ENCODE measurements around the gene SPEG.

SPEG gene

GRCh38 chr2:219468410-219469185 lies 34.0 kb downstream of the SPEG start:
- no peaks in the 10 kb centered on the region for H3K27me3 ChIP-seq (ENCODE audit: insufficient read depth, low read length)
- no peak overlapping the region for H3K27ac ChIP-seq (ENCODE audit: low read length)
- H3K4me1 ChIP-seq (ENCODE audit: insufficient read depth, low read length) = no peaks in the 10 kb centered on the region
- no peak overlapping the region for H3K9ac ChIP-seq (ENCODE audit: low read depth, low read length)
- no peak overlapping the region for H3K4me3 ChIP-seq (ENCODE audit: low read length)
- no peaks in the 10 kb centered on the region for H3K36me3 ChIP-seq (ENCODE audit: insufficient read depth, low read depth, low read length)
- H3K9me3 ChIP-seq (ENCODE audit: insufficient read depth, low read depth, low read length) = no peaks in the 10 kb centered on the region

DNA sequence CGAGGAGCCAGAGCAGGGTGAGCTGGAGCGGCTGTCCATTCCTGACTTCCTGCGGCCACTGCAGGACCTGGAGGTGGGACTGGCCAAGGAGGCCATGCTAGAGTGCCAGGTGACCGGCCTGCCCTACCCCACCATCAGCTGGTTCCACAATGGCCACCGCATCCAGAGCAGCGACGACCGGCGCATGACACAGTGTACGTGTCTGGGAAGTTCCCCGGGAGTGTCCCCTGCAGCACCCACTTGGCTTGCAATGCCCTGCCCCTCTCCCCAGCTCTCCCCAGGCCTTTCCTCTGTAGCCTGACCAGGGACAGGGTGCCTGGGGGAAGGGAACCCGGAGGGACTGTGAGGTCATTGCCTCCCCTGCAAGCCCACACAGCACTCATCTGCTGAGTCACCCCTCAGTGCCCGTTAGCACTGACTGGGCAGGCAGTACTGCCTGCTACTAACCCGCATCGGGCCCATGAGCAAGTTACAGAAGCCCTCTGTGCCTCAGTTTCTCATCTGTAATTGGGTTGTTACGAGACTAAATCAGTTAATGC lies 34.6 kb downstream of the SPEG start:
- Histone ChIP-seq H3K4me3 (ENCODE audit: low read length) (no peak overlapping the region), H3K9me3 (ENCODE audit: insufficient read depth, low read depth, low read length) (no peaks in the 10 kb centered on the region), H3K27ac (ENCODE audit: low read length) (no peak overlapping the region), H3K4me1 (ENCODE audit: insufficient read depth, low read length) (no peaks in the 10 kb centered on the region), H3K36me3 (ENCODE audit: insufficient read depth, low read depth, low read length) (no peaks in the 10 kb centered on the region), H3K27me3 (ENCODE audit: insufficient read depth, low read length) (no peaks in the 10 kb centered on the region), H3K9ac (ENCODE audit: low read depth, low read length) (no peak overlapping the region)

GRCh38 chr2:219470429-219470828 lies 35.8 kb downstream of the SPEG start:
- H3K9me3 ChIP-seq (ENCODE audit: insufficient read depth, low read depth, low read length) = no peaks in the 10 kb centered on the region
- no peaks in the 10 kb centered on the region for H3K36me3 ChIP-seq (ENCODE audit: insufficient read depth, low read depth, low read length)
- no peak overlapping the region for H3K9ac ChIP-seq (ENCODE audit: low read depth, low read length)
- H3K4me1 ChIP-seq (ENCODE audit: insufficient read depth, low read length) = 0 out of 2 replicates have a peak, but pooled peaks cover 3% of the 10 kb centered on the region
- H3K27me3 ChIP-seq (ENCODE audit: insufficient read depth, low read length) = no peaks in the 10 kb centered on the region
- H3K4me3 ChIP-seq (ENCODE audit: low read length) = no peak overlapping the region
- H3K27ac ChIP-seq (ENCODE audit: low read length) = no peak overlapping the region

GRCh38 chr2:219471476-219472371 lies 37.1 kb downstream of the SPEG start:
- H3K9ac ChIP-seq (ENCODE audit: low read depth, low read length) = no peak overlapping the region
- no peaks in the 10 kb centered on the region for H3K36me3 ChIP-seq (ENCODE audit: insufficient read depth, low read depth, low read length)
- H3K27me3 ChIP-seq (ENCODE audit: insufficient read depth, low read length) = no peaks in the 10 kb centered on the region
- no peak overlapping the region for H3K4me3 ChIP-seq (ENCODE audit: low read length)
- peaks cover 4% of the 10 kb centered on the region; the same call in 1 of the 2 replicates for H3K4me1 ChIP-seq (ENCODE audit: insufficient read depth, low read length)
- no peak overlapping the region for H3K27ac ChIP-seq (ENCODE audit: low read length)
- no peaks in the 10 kb centered on the region for H3K9me3 ChIP-seq (ENCODE audit: insufficient read depth, low read depth, low read length)

DNA sequence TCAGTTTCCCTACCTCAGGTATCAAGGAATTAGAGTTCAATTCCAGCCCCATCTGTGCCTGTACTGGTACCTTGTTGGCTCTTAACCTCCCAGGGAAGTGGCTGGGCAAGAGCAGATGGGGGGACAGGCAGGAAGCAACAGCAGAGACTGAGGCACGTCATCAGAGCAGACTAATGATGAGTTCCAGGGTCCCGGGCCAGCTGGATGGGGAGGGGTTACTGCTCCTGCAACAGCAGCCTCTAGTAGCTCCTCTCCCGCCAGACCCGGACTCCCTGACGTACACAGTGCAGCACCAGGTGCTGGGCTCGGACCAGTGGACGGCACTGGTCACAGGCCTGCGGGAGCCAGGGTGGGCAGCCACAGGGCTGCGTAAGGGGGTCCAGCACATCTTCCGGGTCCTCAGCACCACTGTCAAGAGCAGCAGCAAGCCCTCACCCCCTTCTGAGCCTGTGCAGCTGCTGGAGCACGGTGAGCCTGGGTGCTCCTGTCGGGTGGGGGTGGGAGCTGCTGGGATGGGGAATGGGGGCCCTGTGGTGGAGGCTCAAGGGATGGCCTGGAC lies 38.1 kb downstream of the SPEG start:
- Histone ChIP-seq H3K9ac (ENCODE audit: low read depth, low read length) (no peak overlapping the region), H3K4me3 (ENCODE audit: low read length) (no peak overlapping the region), H3K27me3 (ENCODE audit: insufficient read depth, low read length) (no peaks in the 10 kb centered on the region), H3K36me3 (ENCODE audit: insufficient read depth, low read depth, low read length) (no peaks in the 10 kb centered on the region), H3K9me3 (ENCODE audit: insufficient read depth, low read depth, low read length) (no peaks in the 10 kb centered on the region), H3K27ac (ENCODE audit: low read length) (no peak overlapping the region), H3K4me1 (ENCODE audit: insufficient read depth, low read length) (peaks cover 4% of the 10 kb centered on the region; the same call in 1 of the 2 replicates)

DNA sequence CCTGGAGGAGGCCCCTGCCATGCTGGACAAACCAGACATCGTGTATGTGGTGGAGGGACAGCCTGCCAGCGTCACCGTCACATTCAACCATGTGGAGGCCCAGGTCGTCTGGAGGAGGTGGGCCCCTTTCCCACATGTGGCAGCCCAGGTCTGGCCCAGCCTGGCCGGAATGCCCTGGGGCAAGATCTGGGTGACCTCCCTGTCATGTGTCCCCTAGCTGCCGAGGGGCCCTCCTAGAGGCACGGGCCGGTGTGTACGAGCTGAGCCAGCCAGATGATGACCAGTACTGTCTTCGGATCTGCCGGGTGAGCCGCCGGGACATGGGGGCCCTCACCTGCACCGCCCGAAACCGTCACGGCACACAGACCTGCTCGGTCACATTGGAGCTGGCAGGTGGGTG lies 38.9 kb downstream of the SPEG start:
- no peaks in the 10 kb centered on the region for H3K36me3 ChIP-seq (ENCODE audit: insufficient read depth, low read depth, low read length)
- peaks cover 4% of the 10 kb centered on the region; the same call in 1 of the 2 replicates for H3K4me1 ChIP-seq (ENCODE audit: insufficient read depth, low read length)
- no peaks in the 10 kb centered on the region for H3K9me3 ChIP-seq (ENCODE audit: insufficient read depth, low read depth, low read length)
- no peak overlapping the region; the same call in 1 of the 2 replicates for H3K9ac ChIP-seq (ENCODE audit: low read depth, low read length)
- H3K27ac ChIP-seq (ENCODE audit: low read length) = no peak overlapping the region
- H3K4me3 ChIP-seq (ENCODE audit: low read length) = no peak overlapping the region
- H3K27me3 ChIP-seq (ENCODE audit: insufficient read depth, low read length) = no peaks in the 10 kb centered on the region

DNA sequence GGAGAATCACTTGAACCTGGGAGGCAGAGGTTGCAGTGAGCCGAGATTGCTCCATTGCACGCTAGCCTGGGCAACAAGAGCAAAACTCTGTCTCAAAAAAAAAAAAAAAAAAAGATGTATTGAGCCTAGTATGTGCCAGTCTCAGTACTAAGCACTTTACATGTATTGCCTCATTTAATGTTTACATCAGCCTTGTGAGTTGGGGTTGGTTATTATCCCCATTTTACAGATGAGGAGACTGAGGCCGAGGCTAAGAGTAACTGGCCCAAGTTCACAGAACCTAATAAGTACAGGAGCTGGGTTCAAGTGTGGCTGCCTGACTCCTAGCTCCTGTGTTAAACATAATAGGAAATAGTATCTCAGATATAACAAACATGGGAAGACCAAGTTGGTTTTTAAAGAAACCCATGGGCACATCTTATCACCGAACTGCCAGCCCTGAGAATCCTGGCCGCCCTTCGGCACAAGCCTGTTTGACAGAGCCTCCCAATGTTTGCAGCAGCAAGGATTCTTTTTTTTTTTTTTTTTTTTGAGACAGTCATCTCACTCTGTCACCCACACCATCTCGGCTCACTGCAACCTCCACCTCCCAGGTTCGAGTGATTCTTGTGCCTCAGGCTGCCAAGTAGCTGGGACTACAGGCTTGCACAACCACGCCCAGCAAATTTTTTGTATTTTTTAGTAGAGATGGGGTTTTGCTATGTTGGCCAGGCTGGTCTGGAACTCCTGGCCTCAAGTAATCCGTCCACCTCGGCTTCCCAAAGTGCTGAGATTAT lies 39.8 kb downstream of the SPEG start:
- Histone ChIP-seq H3K4me1 (ENCODE audit: insufficient read depth, low read length) (peaks cover 4% of the 10 kb centered on the region; the same call in 1 of the 2 replicates), H3K4me3 (ENCODE audit: low read length) (no peak overlapping the region), H3K36me3 (ENCODE audit: insufficient read depth, low read depth, low read length) (no peaks in the 10 kb centered on the region), H3K9ac (ENCODE audit: low read depth, low read length) (no peak overlapping the region), H3K27ac (ENCODE audit: low read length) (no peak overlapping the region), H3K9me3 (ENCODE audit: insufficient read depth, low read depth, low read length) (no peaks in the 10 kb centered on the region), H3K27me3 (ENCODE audit: insufficient read depth, low read length) (no peaks in the 10 kb centered on the region)

DNA sequence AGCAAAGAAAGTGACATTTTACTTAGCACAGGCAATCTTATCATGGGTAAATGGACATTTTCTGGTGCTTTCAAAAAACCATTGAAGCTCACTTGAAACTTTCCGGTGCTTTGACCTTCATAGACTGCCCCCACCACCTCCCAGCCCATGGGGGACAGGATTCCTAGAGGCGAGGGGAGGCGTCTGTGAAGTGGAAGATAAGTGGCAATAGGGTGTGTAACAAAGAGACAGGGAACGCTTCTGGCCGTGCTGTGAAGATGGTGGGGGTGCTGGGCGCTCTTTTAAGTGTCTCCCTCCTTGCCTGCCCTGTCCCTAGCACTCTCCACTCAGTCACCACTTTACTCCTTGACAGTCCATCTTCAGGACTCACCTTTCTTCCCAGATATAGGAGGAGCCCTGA lies 40.6 kb downstream of the SPEG start:
- Histone ChIP-seq H3K27me3 (ENCODE audit: insufficient read depth, low read length) (no peaks in the 10 kb centered on the region), H3K9ac (ENCODE audit: low read depth, low read length) (no peak overlapping the region), H3K36me3 (ENCODE audit: insufficient read depth, low read depth, low read length) (no peaks in the 10 kb centered on the region)

DNA sequence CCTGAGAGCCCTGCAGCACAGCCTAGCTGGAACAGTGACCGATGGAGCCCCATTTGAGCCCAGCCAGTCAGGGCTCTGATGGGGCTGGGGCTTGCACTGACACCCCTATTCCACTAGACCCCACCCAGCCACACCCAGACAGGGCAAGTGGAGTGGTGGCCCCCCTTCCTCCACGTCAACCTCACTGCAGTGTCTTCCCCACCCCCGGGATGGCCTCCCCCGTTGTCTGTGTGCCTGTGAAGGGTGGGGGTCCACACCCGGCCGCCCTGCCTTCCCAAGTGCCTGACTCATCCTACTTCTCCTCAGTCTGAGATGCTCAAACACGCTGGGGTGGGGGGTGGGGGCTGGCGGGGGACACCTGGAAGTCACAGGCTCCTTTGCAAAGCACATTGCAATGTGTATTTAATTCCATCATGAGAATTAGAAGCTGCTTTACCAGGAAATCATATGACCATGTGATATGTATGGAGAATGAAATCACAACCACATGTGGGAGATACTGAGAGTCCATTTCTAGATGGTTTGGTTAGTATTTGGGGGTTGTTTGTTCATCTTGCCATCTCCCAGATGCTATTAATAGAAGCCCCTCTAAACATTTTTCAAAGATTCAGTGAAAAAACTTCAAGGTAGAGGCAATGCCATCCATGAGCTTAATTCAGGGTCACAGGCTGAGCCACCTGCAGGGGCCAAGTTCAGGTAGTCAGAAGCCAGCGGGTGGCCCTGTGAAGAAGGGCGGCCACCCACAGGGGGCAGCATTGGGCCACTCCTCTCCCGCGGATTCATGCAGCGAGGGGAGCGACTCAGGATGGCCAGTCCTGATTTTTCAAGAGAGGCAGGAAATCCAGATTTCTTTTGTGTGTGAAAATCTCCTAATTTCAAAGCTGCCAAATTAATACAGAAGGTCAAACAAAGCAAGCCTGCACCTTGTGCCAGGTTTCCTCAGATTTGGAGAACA lies 41.3 kb downstream of the SPEG start:
- H3K9me3 ChIP-seq (ENCODE audit: insufficient read depth, low read depth, low read length) = no peaks in the 10 kb centered on the region
- peaks cover 4% of the 10 kb centered on the region; the same call in 1 of the 2 replicates for H3K4me1 ChIP-seq (ENCODE audit: insufficient read depth, low read length)
- no peaks in the 10 kb centered on the region for H3K36me3 ChIP-seq (ENCODE audit: insufficient read depth, low read depth, low read length)
- H3K4me3 ChIP-seq (ENCODE audit: low read length) = peak overlapping the region; percentile 72
- H3K27ac ChIP-seq (ENCODE audit: low read length) = no peak overlapping the region
- peak overlapping the region; percentile 66; the same call in 1 of the 2 replicates for H3K9ac ChIP-seq (ENCODE audit: low read depth, low read length)
- H3K27me3 ChIP-seq (ENCODE audit: insufficient read depth, low read length) = no peaks in the 10 kb centered on the region

More for the DNA sequence above, 40.6 kb downstream of the SPEG start:
- Histone ChIP-seq H3K4me1 (ENCODE audit: insufficient read depth, low read length) (peaks cover 4% of the 10 kb centered on the region; the same call in 1 of the 2 replicates), H3K4me3 (ENCODE audit: low read length) (no peak overlapping the region), H3K27ac (ENCODE audit: low read length) (no peak overlapping the region), H3K9me3 (ENCODE audit: insufficient read depth, low read depth, low read length) (no peaks in the 10 kb centered on the region)

DNA sequence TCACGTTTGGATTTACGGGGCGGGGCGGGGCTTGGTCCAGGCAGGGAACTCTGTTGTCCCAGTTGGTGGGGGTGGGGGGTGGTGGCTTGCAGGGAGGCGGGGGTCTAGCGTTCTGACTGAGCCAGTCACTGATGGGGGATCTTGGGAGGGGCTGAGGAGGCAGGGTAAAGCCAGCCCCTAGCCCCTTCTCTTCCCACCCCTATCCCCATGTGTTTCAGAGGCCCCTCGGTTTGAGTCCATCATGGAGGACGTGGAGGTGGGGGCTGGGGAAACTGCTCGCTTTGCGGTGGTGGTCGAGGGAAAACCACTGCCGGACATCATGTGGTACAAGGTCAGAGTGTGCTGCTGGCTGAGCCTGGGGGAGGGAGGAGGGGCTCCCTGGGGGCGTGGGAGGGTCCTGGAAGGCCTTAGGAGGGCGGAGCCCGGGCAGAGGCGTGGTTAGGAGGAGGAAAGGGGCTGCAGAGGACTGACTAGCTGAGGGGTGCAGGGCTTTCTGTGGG lies 42.1 kb downstream of the SPEG start:
- Histone ChIP-seq H3K9ac (ENCODE audit: low read depth, low read length) (peak overlapping the region; percentile 66; the same call in 1 of the 2 replicates), H3K27me3 (ENCODE audit: insufficient read depth, low read length) (peaks cover 5% of the 10 kb centered on the region; the same call in 1 of the 2 replicates), H3K4me1 (ENCODE audit: insufficient read depth, low read length) (peaks cover 4% of the 10 kb centered on the region; the same call in 1 of the 2 replicates), H3K4me3 (ENCODE audit: low read length) (peak overlapping the region; percentile 72), H3K36me3 (ENCODE audit: insufficient read depth, low read depth, low read length) (peaks cover 5% of the 10 kb centered on the region; the same call in 1 of the 2 replicates), H3K9me3 (ENCODE audit: insufficient read depth, low read depth, low read length) (no peaks in the 10 kb centered on the region), H3K27ac (ENCODE audit: low read length) (no peak overlapping the region)

Measured in iPS-20b (cell line).